Measurements from ENCODE around the gene PLA2G2F. TPM values are rescaled to one million over a fixed set of nuclear protein-coding genes. Genes with fewer than 3 reads are reported as not detected.

Gene PLA2G2F
- total and polyA plus RNA-seq, 2 of the 8 experiments (the other 6 are each of a cell fraction or from before 2014, with no cell fraction given), result not detected

GRCh38 chr1:20141001-20141400 is 1.9 kb downstream of the PLA2G2F start:
- no peak for DNase-seq (ENCODE audit: low read depth in 1 of 2, low spot score in 2 of 2)
- Histone ChIP-seq H3K9ac (replicated peaks in 1 of 4; ENCODE audit: extremely low read depth in 1 of 4, low read depth in 3 of 4, low read length in 3 of 4) (no peak overlapping the region), H2AK5ac (ENCODE audit: low read depth, low read length) (peak overlapping the region; percentile 91)

More at GRCh38 chr1:20141001-20141400, 1.9 kb downstream of the PLA2G2F start:
- Histone ChIP-seq H4K91ac (replicated peaks; ENCODE audit: insufficient read length, low read length) (no peak overlapping the region), H2BK12ac (ENCODE audit: low read depth, low read length) (no peak overlapping the region), H3K4me1 (replicated peaks in 1 of 4; ENCODE audit: control insufficient read depth in 3 of 4, insufficient read depth in 4 of 4, low read length in 3 of 4) (no peaks in the 10 kb centered on the region; a peak in 1 of 7 replicates), H3K4me2 (ENCODE audit: insufficient read depth in 1 of 2, low read depth in 2 of 2, low read length in 2 of 2) (no peak overlapping the region), H3K79me2 (ENCODE audit: control insufficient read depth in 1 of 2, insufficient read depth in 2 of 2, low read length in 2 of 2) (no peaks in the 10 kb centered on the region), H3K4me3 (ENCODE audit: extremely low read depth in 1 of 4, insufficient read depth in 2 of 4, low read depth in 3 of 4, low read length in 4 of 4) (no peak overlapping the region), H3K36me3 (ENCODE audit: control insufficient read depth in 2 of 4, insufficient read depth in 4 of 4, low read length in 3 of 4) (no peaks in the 10 kb centered on the region), H3K56ac (replicated peaks; ENCODE audit: insufficient read length, low read depth, low read length) (no peak overlapping the region), H4K8ac (ENCODE audit: extremely low read depth, insufficient read depth, low read length) (no peak overlapping the region), H3K18ac (ENCODE audit: extremely low read depth, low read length) (no peak overlapping the region), H3K27ac (ENCODE audit: low read depth, low read length) (no peak overlapping the region), H3K23ac (ENCODE audit: insufficient read length) (no peak overlapping the region), H2BK20ac (ENCODE audit: low read length) (no peak overlapping the region), H3K4ac (replicated peaks; ENCODE audit: insufficient read length, low read depth, low read length) (no peak overlapping the region), H3K9me3 (ENCODE audit: insufficient read depth in 2 of 2, low read depth in 1 of 2, low read length in 1 of 2) (no peaks in the 10 kb centered on the region; a peak in 1 of 4 replicates), H2BK120ac (replicated peaks; ENCODE audit: low read depth, low read length) (no peak overlapping the region), H3K14ac (ENCODE audit: insufficient read length) (no peak overlapping the region), H4K20me1 (replicated peaks in 1 of 2; ENCODE audit: control insufficient read depth in 1 of 2, insufficient read depth in 2 of 2, low read length in 2 of 2) (no peaks in the 10 kb centered on the region), H3K79me1 (ENCODE audit: low read depth, low read length) (no peaks in the 10 kb centered on the region), H2BK15ac (ENCODE audit: low read length) (no peak overlapping the region), H3K27me3 (replicated peaks in 1 of 4; ENCODE audit: control insufficient read depth in 3 of 4, extremely low read depth in 1 of 4, insufficient read depth in 3 of 4, low read length in 3 of 4) (no peaks in the 10 kb centered on the region), H2AFZ (ENCODE audit: low read length) (no peak overlapping the region), H4K5ac (ENCODE audit: insufficient read length, low read depth, low read length) (no peak overlapping the region), H2BK5ac (ENCODE audit: low read depth, low read length) (no peak overlapping the region), H3K23me2 (ENCODE audit: low read depth, low read length) (peaks cover 3% of the 10 kb centered on the region; the same call in 1 of the 2 replicates)
- no peak for FAIRE-seq
- POLR2A ChIA-PET (ENCODE audit: partially characterized antibody), result no interaction called here
- WGBS, 2 experiments (ENCODE audit: extremely low coverage in 1 of 2, insufficient coverage in 1 of 2, insufficient read length in 1 of 2, insufficient replicate concordance in 2 of 2, low coverage in 1 of 2, low lambda C conversion rate in 2 of 2, missing lambda C conversion rate in 1 of 2), result 87% methylated on average over 9 of the region's 9 CpGs; no CpG with 5 or more reads in 1 of the 2 experiments
- TF ChIP-seq CHD2 (IDR thresholded peaks at IDR 0.05; ENCODE audit: low read length), result no peak
- TF ChIP-seq POLR2AphosphoS5 (IDR thresholded peaks at IDR 0.05; ENCODE audit: low read depth, low read length), result no peak
- CTCF ChIA-PET (ENCODE audit: partially characterized antibody), result no interaction called here
